Measurements from ENCODE around the gene IFT172.

IFT172 gene

DNA sequence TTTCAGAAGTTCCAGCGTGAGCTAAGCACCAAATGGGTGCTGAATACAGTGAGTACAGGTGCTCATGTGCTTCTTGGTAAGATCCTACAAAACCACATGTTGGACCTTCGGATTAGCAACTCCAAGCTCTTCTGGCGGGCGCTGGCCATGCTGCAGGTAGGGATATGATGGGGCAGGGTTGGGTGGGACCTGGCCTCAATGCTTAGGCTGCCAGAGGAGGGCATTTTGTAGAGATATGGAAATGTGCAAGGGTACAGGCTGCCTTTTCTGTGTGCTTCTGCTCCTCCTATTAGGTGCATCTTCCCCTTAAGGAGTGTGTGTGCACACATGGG lies 29.2 kb upstream of the IFT172 start:
- TF ChIP-seq, protein P1, sequence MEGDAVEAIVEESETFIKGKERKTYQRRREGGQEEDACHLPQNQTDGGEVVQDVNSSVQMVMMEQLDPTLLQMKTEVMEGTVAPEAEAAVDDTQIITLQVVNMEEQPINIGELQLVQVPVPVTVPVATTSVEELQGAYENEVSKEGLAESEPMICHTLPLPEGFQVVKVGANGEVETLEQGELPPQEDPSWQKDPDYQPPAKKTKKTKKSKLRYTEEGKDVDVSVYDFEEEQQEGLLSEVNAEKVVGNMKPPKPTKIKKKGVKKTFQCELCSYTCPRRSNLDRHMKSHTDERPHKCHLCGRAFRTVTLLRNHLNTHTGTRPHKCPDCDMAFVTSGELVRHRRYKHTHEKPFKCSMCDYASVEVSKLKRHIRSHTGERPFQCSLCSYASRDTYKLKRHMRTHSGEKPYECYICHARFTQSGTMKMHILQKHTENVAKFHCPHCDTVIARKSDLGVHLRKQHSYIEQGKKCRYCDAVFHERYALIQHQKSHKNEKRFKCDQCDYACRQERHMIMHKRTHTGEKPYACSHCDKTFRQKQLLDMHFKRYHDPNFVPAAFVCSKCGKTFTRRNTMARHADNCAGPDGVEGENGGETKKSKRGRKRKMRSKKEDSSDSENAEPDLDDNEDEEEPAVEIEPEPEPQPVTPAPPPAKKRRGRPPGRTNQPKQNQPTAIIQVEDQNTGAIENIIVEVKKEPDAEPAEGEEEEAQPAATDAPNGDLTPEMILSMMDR (IDR thresholded peaks at IDR 0.05), result no peak
- TF ChIP-seq ZFX (IDR thresholded peaks at IDR 0.05; ENCODE audit: borderline replicate concordance), result no peak
- H3K27ac ChIP-seq, result no peak overlapping the region

DNA sequence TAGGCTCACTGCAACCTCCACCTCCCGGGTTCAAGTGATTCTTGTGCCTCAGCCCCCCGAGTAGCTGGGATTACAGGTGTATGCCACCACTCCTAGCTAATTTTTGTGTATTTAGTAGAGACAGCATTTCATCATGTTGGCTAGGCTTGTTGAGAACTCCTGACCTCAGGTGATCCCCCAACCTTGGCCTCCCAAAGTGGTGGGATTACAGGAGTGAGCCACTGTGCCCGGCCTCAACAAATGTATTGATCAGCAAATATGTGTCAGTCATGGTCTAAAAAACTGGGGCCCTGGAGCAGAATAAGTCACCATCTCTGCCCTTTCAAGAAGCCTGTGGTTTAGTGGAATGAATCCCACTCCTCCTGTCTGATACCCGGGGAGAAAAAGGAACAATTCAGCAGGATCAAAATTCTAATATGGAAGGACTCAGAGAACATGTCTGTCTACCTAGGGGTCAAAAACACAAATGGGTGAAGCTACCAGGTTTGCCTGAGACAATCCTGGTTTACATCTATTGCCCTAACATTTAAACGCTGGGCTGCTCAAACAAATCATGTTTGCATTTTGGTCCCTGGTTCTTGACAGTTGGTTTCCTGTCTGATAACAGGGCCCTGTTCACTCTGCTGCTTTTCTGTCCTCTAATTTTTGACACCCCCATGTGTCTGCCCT lies 28.7 kb upstream of the IFT172 start:
- TF ChIP-seq ZFX (IDR thresholded peaks at IDR 0.05; ENCODE audit: borderline replicate concordance), result no peak
- TF ChIP-seq, protein P1 (IDR thresholded peaks at IDR 0.05), result no peak

DNA sequence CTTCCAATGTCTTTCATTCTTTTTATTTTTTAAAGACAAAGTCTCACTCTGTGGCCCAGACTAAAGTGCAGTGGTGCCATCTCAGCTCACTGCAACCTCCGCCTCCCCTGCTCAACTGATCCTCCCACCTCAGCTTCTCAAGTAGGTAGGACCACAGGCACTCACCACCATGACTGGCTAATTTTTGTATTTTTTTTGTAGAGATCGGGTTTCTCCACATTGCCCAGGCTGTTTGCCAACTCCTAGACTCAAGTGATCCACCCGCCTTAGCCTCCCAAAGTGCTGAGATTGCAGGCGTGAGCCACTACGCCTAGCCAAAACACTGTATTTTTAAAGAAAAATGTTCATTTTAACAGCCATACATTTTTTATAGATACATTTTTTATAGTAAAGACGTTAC lies 19.8 kb upstream of the IFT172 start:
- no peak for TF ChIP-seq ZFX (IDR thresholded peaks at IDR 0.05; ENCODE audit: borderline replicate concordance)
- TF ChIP-seq, protein P1 (IDR thresholded peaks at IDR 0.05), result no peak
- H3K27ac ChIP-seq, result no peak overlapping the region

More for the DNA sequence above, 28.7 kb upstream of the IFT172 start:
- no peak overlapping the region for H3K27ac ChIP-seq

GRCh38 chr2:27507293-27507692 lies 17.8 kb upstream of the IFT172 start:
- H3K27ac ChIP-seq, result no peak overlapping the region
- no peak for TF ChIP-seq ZFX (IDR thresholded peaks at IDR 0.05; ENCODE audit: borderline replicate concordance)
- TF ChIP-seq, protein P1 (IDR thresholded peaks at IDR 0.05), result no peak

DNA sequence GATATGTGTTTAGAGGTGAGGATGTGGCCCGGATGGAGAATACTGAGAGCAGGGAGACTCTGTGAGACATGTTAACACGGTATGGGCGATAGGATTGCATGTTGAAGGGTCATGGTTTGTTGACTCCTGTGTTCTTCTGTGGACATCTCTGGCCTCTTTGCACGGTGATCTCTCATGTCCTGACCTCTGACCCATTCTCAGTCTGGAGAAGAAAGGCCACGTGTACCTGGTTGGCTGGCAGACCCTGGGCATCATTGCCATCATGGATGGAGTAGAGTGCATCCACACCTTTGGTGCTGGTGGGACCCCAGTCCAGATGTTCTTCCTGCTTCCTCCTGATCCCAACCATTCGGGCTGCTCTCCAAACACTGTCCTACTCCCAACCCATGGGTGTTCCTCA lies 17.0 kb upstream of the IFT172 start:
- TF ChIP-seq ZFX (IDR thresholded peaks at IDR 0.05; ENCODE audit: borderline replicate concordance), result no peak
- TF ChIP-seq, protein P1 (IDR thresholded peaks at IDR 0.05), result no peak
- no peak overlapping the region for H3K27ac ChIP-seq

DNA sequence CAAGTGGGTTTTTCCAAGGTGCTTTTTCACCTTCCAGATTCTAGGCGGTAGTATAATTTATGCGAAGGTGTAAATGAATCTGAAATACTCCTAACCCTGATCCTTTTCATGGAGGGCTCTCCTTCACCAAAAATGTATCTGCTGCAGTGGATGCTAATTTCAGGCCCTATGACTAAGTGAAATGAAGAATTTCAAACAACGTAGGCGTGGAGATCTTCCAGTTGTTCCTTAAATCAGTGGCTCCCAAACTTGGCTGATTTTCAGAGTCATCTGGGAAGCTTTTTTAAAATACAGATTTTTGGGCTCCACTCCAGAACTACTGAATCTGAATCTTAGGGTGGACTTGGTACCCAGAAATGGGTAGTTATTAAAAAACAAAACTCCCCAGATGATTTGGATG lies 12.6 kb upstream of the IFT172 start:
- H3K27ac ChIP-seq, result no peak overlapping the region
- TF ChIP-seq, protein P1 (IDR thresholded peaks at IDR 0.05), result no peak
- no peak for TF ChIP-seq ZFX (IDR thresholded peaks at IDR 0.05; ENCODE audit: borderline replicate concordance)

- H3K27ac ChIP-seq, result no peak overlapping the region
- TF ChIP-seq ZFX (IDR thresholded peaks at IDR 0.05; ENCODE audit: borderline replicate concordance), result no peak
- TF ChIP-seq, protein P1 (IDR thresholded peaks at IDR 0.05), result no peak
These were observed 11.5 kb upstream of the IFT172 start for GRCh38 chr2:27501042-27501441.
